DOHH2 (cell line): ENCODE measurements around the gene PTGDR2.

Source experiments
- CTCF ChIP-seq: fragments of 200-600 bp; sonication (generic); IDR thresholded peaks from one replicate; pipeline ENCODE4 v1.5.1; 2014; ENCODE audit warnings: antibody characterized with exemption, mild to moderate bottlenecking, low read depth, low read length; ENCODE audit not compliant: poor library complexity, severe bottlenecking
- EZH2phosphoT487 ChIP-seq: fragments of 200-600 bp; sonication (generic); IDR thresholded peaks from 2 replicates; pipeline ENCODE4 v1.6.1; 2017; ENCODE audit warnings: borderline replicate concordance, mild to moderate bottlenecking, antibody characterized with exemption, low read length, moderate library complexity, mixed read lengths

GRCh38 chr11:60848714-60849151 is 7.0 kb downstream of the PTGDR2 start:
- TF ChIP-seq CTCF, result no peak
- TF ChIP-seq EZH2phosphoT487, result no peak
